SK-N-SH (cell line): ENCODE measurements around the gene PRKAG1.

Experiments used
- CTCF ChIP-seq: fragments of 200-600 bp; sonication (generic); IDR thresholded peaks from 2 replicates; pipeline ENCODE4 v1.6.1; 2017; ENCODE audit warnings: antibody characterized with exemption, mild to moderate bottlenecking, moderate library complexity
- FOSL2 ChIP-seq: IDR thresholded peaks from 2 replicates; pipeline ENCODE4 v1.4.0; 2012; ENCODE audit warnings: low read depth, mild to moderate bottlenecking, moderate library complexity, borderline replicate concordance
- GATA2 ChIP-seq: sonication (generic); formaldehyde crosslinking; IDR thresholded peaks from 2 replicates; pipeline ENCODE4 v1.5.0; 2020; ENCODE audit warnings: mild to moderate bottlenecking, missing genetic modification reagents
- MXI1 ChIP-seq: IDR thresholded peaks from 2 replicates; pipeline ENCODE4 v1.6.1; 2012; ENCODE audit warnings: mild to moderate bottlenecking, low read depth, low read length, improper control_type of control experiment
- POLR2AphosphoS5 ChIP-seq: IDR thresholded peaks from 2 replicates; pipeline ENCODE4 v1.6.1; 2012; ENCODE audit warnings: low read depth, low read length
- RAD21 ChIP-seq: IDR thresholded peaks from 2 replicates; pipeline ENCODE4 v1.6.1; 2012; ENCODE audit warnings: mild to moderate bottlenecking, low read length
- RFX5 ChIP-seq: IDR thresholded peaks from 2 replicates; pipeline ENCODE4 v1.6.1; 2012; ENCODE audit warnings: mild to moderate bottlenecking, improper control_type of control experiment, low read length
- TAF1 ChIP-seq: IDR thresholded peaks from 2 replicates; pipeline ENCODE4 v1.6.1; 2012; ENCODE audit warnings: low read depth, mild to moderate bottlenecking, low read length, moderate library complexity, borderline replicate concordance
- TF ChIP-seq, protein P1 (sequence below): IDR thresholded peaks from 2 replicates; pipeline ENCODE4 v1.6.1; 2012; ENCODE audit warnings: mild to moderate bottlenecking, low read depth, low read length, moderate library complexity
- TF ChIP-seq, protein P2 (sequence below): IDR thresholded peaks from 2 replicates; pipeline ENCODE4 v1.4.0; 2012; ENCODE audit warnings: low read depth

- no peak for TF ChIP-seq CTCF
- no peak for TF ChIP-seq TAF1
- TF ChIP-seq GATA2 (CRISPR knock-in tag) = no peak
- no peak for TF ChIP-seq RFX5
- no peak for TF ChIP-seq RAD21
- TF ChIP-seq MXI1 = no peak
- TF ChIP-seq FOSL2 = no peak
- no peak for TF ChIP-seq POLR2AphosphoS5
- TF ChIP-seq, protein P1, sequence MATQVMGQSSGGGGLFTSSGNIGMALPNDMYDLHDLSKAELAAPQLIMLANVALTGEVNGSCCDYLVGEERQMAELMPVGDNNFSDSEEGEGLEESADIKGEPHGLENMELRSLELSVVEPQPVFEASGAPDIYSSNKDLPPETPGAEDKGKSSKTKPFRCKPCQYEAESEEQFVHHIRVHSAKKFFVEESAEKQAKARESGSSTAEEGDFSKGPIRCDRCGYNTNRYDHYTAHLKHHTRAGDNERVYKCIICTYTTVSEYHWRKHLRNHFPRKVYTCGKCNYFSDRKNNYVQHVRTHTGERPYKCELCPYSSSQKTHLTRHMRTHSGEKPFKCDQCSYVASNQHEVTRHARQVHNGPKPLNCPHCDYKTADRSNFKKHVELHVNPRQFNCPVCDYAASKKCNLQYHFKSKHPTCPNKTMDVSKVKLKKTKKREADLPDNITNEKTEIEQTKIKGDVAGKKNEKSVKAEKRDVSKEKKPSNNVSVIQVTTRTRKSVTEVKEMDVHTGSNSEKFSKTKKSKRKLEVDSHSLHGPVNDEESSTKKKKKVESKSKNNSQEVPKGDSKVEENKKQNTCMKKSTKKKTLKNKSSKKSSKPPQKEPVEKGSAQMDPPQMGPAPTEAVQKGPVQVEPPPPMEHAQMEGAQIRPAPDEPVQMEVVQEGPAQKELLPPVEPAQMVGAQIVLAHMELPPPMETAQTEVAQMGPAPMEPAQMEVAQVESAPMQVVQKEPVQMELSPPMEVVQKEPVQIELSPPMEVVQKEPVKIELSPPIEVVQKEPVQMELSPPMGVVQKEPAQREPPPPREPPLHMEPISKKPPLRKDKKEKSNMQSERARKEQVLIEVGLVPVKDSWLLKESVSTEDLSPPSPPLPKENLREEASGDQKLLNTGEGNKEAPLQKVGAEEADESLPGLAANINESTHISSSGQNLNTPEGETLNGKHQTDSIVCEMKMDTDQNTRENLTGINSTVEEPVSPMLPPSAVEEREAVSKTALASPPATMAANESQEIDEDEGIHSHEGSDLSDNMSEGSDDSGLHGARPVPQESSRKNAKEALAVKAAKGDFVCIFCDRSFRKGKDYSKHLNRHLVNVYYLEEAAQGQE = no peak
- TF ChIP-seq, protein P2, sequence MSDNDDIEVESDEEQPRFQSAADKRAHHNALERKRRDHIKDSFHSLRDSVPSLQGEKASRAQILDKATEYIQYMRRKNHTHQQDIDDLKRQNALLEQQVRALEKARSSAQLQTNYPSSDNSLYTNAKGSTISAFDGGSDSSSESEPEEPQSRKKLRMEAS = no peak
Observed at GRCh38 chr12:48980389-48980952, 38.1 kb downstream of the PRKAG1 start.
